Activated CD4-positive, alpha-beta T cell treated with anti-CD3 and anti-CD28 coated beads, Interleukin-2, amount 10 ng/mL, durations not matched to agents 24 days and 14 days (primary cell): Measurements from ENCODE around the gene MEGF11. TPM values are rescaled to one million over a fixed set of nuclear protein-coding genes. Genes with fewer than 3 reads are reported as not detected.

Experiments
- DNase-seq: peaks from one replicate; pipeline ENCODE4 v3.0.0; 2022
- H3K27ac Mint-ChIP-seq: one replicate; pipeline ENCODE4 v1.8.0; 2022; ENCODE audit warnings: mild to moderate bottlenecking, mixed read lengths
- H3K27me3 Mint-ChIP-seq: one replicate; pipeline ENCODE4 v1.8.0; 2022; ENCODE audit warnings: mixed read lengths
- H3K36me3 Mint-ChIP-seq: one replicate; pipeline ENCODE4 v1.8.0; 2022; ENCODE audit warnings: low read depth, mild to moderate bottlenecking, mixed read lengths
- H3K4me1 Mint-ChIP-seq: one replicate; pipeline ENCODE4 v1.8.0; 2021; ENCODE audit warnings: mixed read lengths
- H3K4me3 Mint-ChIP-seq: one replicate; pipeline ENCODE4 v1.8.0; 2022; ENCODE audit warnings: mild to moderate bottlenecking, moderate library complexity, mixed read lengths
- H3K9me3 Mint-ChIP-seq: one replicate; pipeline ENCODE4 v1.8.0; 2021; ENCODE audit warnings: mixed read lengths
- intact Hi-C: fragments of 100-400 bp; cut with micrococcal nuclease; formaldehyde crosslinking; loops from one replicate; pipeline ENCODE4 v1.15.1; 2023
- total RNA-seq: library from RNA; stranded (reverse); gene quantifications from 2 replicates; pipeline ENCODE4 v1.2.3, GENCODE V29; 2022

The MEGF11 gene
- total RNA-seq, 1 donor from 2014 or later = not detected

- peaks cover 29% of the 10 kb centered on the region for H3K4me1 Mint-ChIP-seq
These were observed 349.2 kb downstream of the MEGF11 start for GRCh38 chr15:65904301-65904700.

GRCh38 chr15:65903296-65904073 lies 350.1 kb downstream of the MEGF11 start:
- H3K36me3 Mint-ChIP-seq = peaks cover 45% of the 10 kb centered on the region

More at GRCh38 chr15:65904301-65904700, 349.2 kb downstream of the MEGF11 start:
- H3K4me3 Mint-ChIP-seq = no peak overlapping the region
- no peaks in the 10 kb centered on the region for H3K9me3 Mint-ChIP-seq
- DNase-seq = no peak
- H3K27ac Mint-ChIP-seq = no peak overlapping the region
- peaks cover 39% of the 10 kb centered on the region for H3K36me3 Mint-ChIP-seq
- H3K27me3 Mint-ChIP-seq = no peaks in the 10 kb centered on the region
- intact Hi-C loops = no loop called here

GRCh38 chr15:65902373-65902772 lies 351.2 kb downstream of the MEGF11 start:
- H3K4me3 Mint-ChIP-seq = peak overlapping the region; percentile 8
- intact Hi-C loops = no loop called here
- peaks cover 49% of the 10 kb centered on the region for H3K36me3 Mint-ChIP-seq
- H3K27me3 Mint-ChIP-seq = no peaks in the 10 kb centered on the region
- peak; percentile 65 for DNase-seq
- no peaks in the 10 kb centered on the region for H3K9me3 Mint-ChIP-seq
- H3K4me1 Mint-ChIP-seq = peaks cover 35% of the 10 kb centered on the region
- H3K27ac Mint-ChIP-seq = peak overlapping the region; percentile 55

More at GRCh38 chr15:65903296-65904073, 350.1 kb downstream of the MEGF11 start:
- Mint-ChIP-seq H3K4me1 (peaks cover 30% of the 10 kb centered on the region), H3K9me3 (no peaks in the 10 kb centered on the region), H3K27ac (peak overlapping the region; percentile 43), H3K4me3 (no peak overlapping the region), H3K27me3 (no peaks in the 10 kb centered on the region)
- no peak for DNase-seq
- intact Hi-C loops = no loop called here

- peak overlapping the region; percentile 55 for H3K27ac Mint-ChIP-seq
- H3K36me3 Mint-ChIP-seq = peaks cover 51% of the 10 kb centered on the region
These were observed 351.7 kb downstream of the MEGF11 start for GRCh38 chr15:65901836-65902235.

GRCh38 chr15:65901336-65901735 lies 352.2 kb downstream of the MEGF11 start:
- peaks cover 35% of the 10 kb centered on the region for H3K4me1 Mint-ChIP-seq
- peaks cover 54% of the 10 kb centered on the region for H3K36me3 Mint-ChIP-seq
- H3K27me3 Mint-ChIP-seq = no peaks in the 10 kb centered on the region

More at GRCh38 chr15:65901836-65902235, 351.7 kb downstream of the MEGF11 start:
- Mint-ChIP-seq H3K4me1 (peaks cover 35% of the 10 kb centered on the region), H3K27me3 (no peaks in the 10 kb centered on the region), H3K4me3 (peak overlapping the region; percentile 8), H3K9me3 (no peaks in the 10 kb centered on the region)
- DNase-seq = no peak
- intact Hi-C loops = no loop called here

GRCh38 chr15:65900488-65900887 lies 353.1 kb downstream of the MEGF11 start:
- no peak for DNase-seq
- intact Hi-C loops = no loop called here
- H3K4me1 Mint-ChIP-seq = peaks cover 35% of the 10 kb centered on the region

More at GRCh38 chr15:65901336-65901735, 352.2 kb downstream of the MEGF11 start:
- H3K4me3 Mint-ChIP-seq = no peak overlapping the region
- intact Hi-C loops = no loop called here
- DNase-seq = no peak
- H3K27ac Mint-ChIP-seq = no peak overlapping the region
- no peaks in the 10 kb centered on the region for H3K9me3 Mint-ChIP-seq

GRCh38 chr15:65896236-65896635 lies 357.3 kb downstream of the MEGF11 start:
- no peak for DNase-seq
- Mint-ChIP-seq H3K4me1 (peaks cover 31% of the 10 kb centered on the region), H3K9me3 (no peaks in the 10 kb centered on the region), H3K4me3 (no peak overlapping the region), H3K36me3 (peaks cover 50% of the 10 kb centered on the region), H3K27me3 (no peaks in the 10 kb centered on the region), H3K27ac (no peak overlapping the region)
- intact Hi-C loops = no loop called here

More at GRCh38 chr15:65900488-65900887, 353.1 kb downstream of the MEGF11 start:
- no peak overlapping the region for H3K4me3 Mint-ChIP-seq
- no peak overlapping the region for H3K27ac Mint-ChIP-seq
- H3K9me3 Mint-ChIP-seq = no peaks in the 10 kb centered on the region
- H3K36me3 Mint-ChIP-seq = peaks cover 56% of the 10 kb centered on the region
- no peaks in the 10 kb centered on the region for H3K27me3 Mint-ChIP-seq

- Mint-ChIP-seq H3K27me3 (no peaks in the 10 kb centered on the region), H3K9me3 (peaks cover 3% of the 10 kb centered on the region), H3K4me3 (no peak overlapping the region), H3K36me3 (peaks cover 56% of the 10 kb centered on the region), H3K4me1 (peaks cover 37% of the 10 kb centered on the region), H3K27ac (peak overlapping the region; percentile 5)
- intact Hi-C loops = no loop called here
- DNase-seq = no peak
These were observed 360.5 kb downstream of the MEGF11 start for GRCh38 chr15:65893060-65893459.

GRCh38 chr15:65888981-65889380 lies 364.6 kb downstream of the MEGF11 start:
- H3K27me3 Mint-ChIP-seq = no peaks in the 10 kb centered on the region
- peaks cover 65% of the 10 kb centered on the region for H3K36me3 Mint-ChIP-seq
- intact Hi-C loops = loop anchor here (5.0 kb wide), 1 partner anchor 72 kb away; no protein-coding TSS in a partner anchor
- DNase-seq = peak; percentile 71
- peak overlapping the region; percentile 33 for H3K4me3 Mint-ChIP-seq
- H3K4me1 Mint-ChIP-seq = peaks cover 62% of the 10 kb centered on the region
- H3K27ac Mint-ChIP-seq = peak overlapping the region; percentile 90
- peaks cover 3% of the 10 kb centered on the region for H3K9me3 Mint-ChIP-seq

GRCh38 chr15:65887565-65887964 lies 366.0 kb downstream of the MEGF11 start:
- intact Hi-C loops = loop anchor here (1.0 to 5.0 kb wide), 5 partner anchors 10 to 95 kb away; partner anchors contain the start of genes DENND4A and RAB11A
- Mint-ChIP-seq H3K4me3 (peak overlapping the region; percentile 66), H3K4me1 (peaks cover 66% of the 10 kb centered on the region), H3K27me3 (no peaks in the 10 kb centered on the region), H3K27ac (peak overlapping the region; percentile 90), H3K9me3 (peaks cover 3% of the 10 kb centered on the region), H3K36me3 (peaks cover 72% of the 10 kb centered on the region)
- peak; percentile 91 for DNase-seq

GRCh38 chr15:65885668-65886218 lies 367.8 kb downstream of the MEGF11 start:
- Mint-ChIP-seq H3K27me3 (no peaks in the 10 kb centered on the region), H3K4me3 (no peak overlapping the region), H3K9me3 (no peaks in the 10 kb centered on the region), H3K27ac (no peak overlapping the region), H3K4me1 (peaks cover 69% of the 10 kb centered on the region), H3K36me3 (peaks cover 65% of the 10 kb centered on the region)
- intact Hi-C loops = loop anchor here (5.0 kb wide), 1 partner anchor 68 kb away; no protein-coding TSS in a partner anchor
- DNase-seq = no peak

GRCh38 chr15:65884511-65884910 lies 369.0 kb downstream of the MEGF11 start:
- Mint-ChIP-seq H3K27me3 (no peaks in the 10 kb centered on the region), H3K9me3 (no peaks in the 10 kb centered on the region), H3K36me3 (peaks cover 65% of the 10 kb centered on the region), H3K27ac (peak overlapping the region; percentile 39), H3K4me1 (peaks cover 68% of the 10 kb centered on the region), H3K4me3 (no peak overlapping the region)
- intact Hi-C loops = no loop called here
- DNase-seq = no peak

GRCh38 chr15:65883571-65883970 lies 370.0 kb downstream of the MEGF11 start:
- Mint-ChIP-seq H3K27ac (no peak overlapping the region), H3K4me1 (peaks cover 61% of the 10 kb centered on the region), H3K27me3 (no peaks in the 10 kb centered on the region), H3K4me3 (peak overlapping the region; percentile 28), H3K36me3 (peaks cover 61% of the 10 kb centered on the region), H3K9me3 (no peaks in the 10 kb centered on the region)
- intact Hi-C loops = no loop called here
- DNase-seq = no peak
